Tibial nerve (tissue), 4 donors: ENCODE data around the gene ZNF669.

ENCODE experiments used
- EP300 ChIP-seq, 2 donors: sonication (generic); formaldehyde crosslinking; IDR thresholded peaks; one replicate each; pipeline ENCODE4 v1.6.1; 2017; ENCODE audit warnings: antibody characterized with exemption in 2 of 2, mild to moderate bottlenecking in 1 of 2
- TF ChIP-seq, protein P1 (sequence below), 5 experiments: fragments of 200-600 bp in 3 of 5; fragments of 450-650 bp in 2 of 5; sonication (generic) in 3 of 5; IDR thresholded peaks; one replicate each; pipeline ENCODE4 v1.5.1; 2016 to 2019; ENCODE audit warnings: antibody characterized with exemption in 5 of 5, mild to moderate bottlenecking in 3 of 5, moderate library complexity in 2 of 5

DNA sequence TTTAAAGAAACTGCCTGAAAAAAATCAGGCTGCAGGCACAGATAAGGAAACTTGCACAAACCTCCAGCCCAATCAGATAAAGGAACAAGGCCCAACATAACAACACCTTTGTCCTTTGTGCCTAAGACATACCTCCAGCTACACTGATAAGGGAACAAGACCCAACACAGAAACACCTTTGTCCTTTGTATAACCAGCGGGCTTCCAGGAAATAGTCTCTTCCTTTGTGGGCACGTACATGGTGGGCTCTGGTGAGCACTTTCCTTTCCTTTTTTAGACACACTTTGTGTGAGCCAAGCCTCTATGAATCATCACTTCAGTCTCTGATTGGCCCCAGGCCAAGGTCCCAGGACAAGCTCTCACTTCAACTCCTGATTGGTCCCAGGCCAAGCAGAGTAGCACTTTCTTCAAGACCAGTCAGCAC is 49.2 kb downstream of the ZNF669 start:
- TF ChIP-seq EP300 (IDR thresholded peaks at IDR 0.05): no peak
- TF ChIP-seq, protein P1, sequence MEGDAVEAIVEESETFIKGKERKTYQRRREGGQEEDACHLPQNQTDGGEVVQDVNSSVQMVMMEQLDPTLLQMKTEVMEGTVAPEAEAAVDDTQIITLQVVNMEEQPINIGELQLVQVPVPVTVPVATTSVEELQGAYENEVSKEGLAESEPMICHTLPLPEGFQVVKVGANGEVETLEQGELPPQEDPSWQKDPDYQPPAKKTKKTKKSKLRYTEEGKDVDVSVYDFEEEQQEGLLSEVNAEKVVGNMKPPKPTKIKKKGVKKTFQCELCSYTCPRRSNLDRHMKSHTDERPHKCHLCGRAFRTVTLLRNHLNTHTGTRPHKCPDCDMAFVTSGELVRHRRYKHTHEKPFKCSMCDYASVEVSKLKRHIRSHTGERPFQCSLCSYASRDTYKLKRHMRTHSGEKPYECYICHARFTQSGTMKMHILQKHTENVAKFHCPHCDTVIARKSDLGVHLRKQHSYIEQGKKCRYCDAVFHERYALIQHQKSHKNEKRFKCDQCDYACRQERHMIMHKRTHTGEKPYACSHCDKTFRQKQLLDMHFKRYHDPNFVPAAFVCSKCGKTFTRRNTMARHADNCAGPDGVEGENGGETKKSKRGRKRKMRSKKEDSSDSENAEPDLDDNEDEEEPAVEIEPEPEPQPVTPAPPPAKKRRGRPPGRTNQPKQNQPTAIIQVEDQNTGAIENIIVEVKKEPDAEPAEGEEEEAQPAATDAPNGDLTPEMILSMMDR (IDR thresholded peaks at IDR 0.05): no peak
